EH (cell line): ENCODE data around the gene FTCDNL1.

Experiments
- DNase-seq: peaks from one replicate; pipeline ENCODE4 v3.0.0-alpha.2; 2015; ENCODE audit warnings: low read depth

The FTCDNL1 gene

DNA sequence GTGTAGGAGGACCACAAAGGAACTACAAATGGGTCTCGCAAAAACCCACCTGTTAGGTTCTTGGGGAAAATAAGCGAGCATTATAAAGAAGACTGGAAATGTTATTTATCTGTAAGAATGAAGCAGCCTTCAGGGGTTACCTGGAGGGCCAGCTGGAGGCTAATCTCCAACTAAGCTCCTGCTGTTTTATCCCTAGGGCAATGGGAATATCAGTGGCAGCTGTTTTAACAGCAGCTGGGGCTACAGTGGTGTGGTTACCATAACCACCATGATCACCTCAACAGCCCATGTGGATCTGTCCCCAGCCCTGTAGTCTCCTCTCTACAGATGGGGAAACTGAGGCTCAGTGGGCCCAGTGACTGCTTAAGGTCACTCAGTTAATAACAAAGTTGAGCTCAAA, 108.1 kb downstream of the FTCDNL1 start:
- no peak for DNase-seq

DNA sequence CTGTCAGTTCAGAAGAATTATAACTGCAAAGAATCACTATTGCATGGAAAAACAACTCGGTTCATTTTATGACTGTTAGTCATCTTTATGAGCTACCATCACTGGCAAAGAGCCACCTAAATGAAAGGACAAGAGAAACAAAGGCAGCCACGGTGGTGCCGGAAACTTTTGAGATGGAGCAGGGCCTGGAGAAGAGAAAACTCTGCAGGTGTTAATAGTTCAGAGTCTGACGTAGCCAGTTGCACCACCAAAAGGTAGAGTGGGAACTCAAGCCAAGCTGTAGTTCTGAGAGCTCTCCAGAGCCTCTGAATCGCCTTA, 110.9 kb downstream of the FTCDNL1 start:
- DNase-seq = no peak

DNA sequence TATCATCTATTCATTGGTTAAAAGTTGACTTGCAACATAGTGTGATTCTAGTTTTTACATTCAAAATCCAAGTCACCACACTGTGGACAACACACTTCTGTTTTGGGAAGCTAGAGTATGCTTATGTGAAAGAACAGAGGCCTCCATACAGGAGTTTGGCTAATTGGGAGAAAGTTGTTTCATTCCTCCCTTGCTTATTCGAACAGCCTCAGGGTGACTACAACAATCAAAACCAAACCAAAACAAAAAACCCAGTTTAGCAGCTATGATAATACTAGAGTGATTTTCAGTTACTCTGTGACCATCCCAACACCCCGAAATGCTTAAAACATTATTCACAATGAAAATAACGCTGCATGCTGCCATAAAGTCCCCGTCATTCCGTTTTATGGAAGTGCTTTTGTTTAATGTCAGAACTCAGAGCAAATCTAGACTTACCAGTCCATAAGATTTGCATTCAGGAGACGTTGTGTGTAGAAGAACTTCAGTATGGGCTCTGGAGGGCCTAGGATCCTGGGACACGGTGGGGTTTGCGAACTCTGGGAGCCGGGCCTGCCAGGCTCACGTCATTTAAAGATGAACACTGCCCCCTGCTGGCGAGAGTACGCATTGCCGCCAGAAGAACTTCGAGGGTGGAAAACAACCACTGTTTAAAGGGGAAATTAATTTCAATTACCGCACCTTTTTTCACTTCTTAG, 111.4 kb downstream of the FTCDNL1 start:
- peak; percentile 59 for DNase-seq

DNA sequence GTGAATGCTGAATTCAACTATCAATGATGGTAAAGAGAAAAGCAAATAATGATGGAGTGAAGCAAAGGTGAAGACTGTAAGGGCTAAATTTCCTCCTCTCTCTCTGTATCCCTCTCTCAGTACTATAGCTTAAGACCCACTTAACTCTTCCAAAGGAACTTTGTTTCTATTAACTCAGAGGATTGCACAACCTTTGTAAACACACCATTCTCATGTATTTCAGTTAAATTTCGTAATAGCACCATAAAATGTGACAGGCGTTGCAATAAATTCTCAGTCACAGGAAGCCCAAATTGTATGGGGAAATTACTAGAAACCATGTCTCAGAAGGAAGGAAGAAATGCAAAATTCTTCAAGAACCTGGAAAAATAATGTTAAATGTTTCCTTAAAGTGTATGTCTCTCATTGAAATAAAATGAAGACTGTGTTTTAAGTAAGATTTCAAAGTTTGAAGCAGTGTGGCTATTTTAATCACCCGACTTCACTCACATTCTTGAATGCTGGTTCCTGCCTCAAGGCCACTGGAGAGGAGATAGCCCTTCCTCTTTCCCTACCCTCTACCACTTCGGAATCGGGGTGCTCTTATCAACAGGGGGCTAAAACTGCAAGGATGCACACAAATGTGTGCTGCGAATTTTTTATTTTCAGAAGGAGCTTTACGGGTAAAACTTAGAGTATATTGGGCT, 112.1 kb downstream of the FTCDNL1 start:
- DNase-seq = peak; percentile 73

DNA sequence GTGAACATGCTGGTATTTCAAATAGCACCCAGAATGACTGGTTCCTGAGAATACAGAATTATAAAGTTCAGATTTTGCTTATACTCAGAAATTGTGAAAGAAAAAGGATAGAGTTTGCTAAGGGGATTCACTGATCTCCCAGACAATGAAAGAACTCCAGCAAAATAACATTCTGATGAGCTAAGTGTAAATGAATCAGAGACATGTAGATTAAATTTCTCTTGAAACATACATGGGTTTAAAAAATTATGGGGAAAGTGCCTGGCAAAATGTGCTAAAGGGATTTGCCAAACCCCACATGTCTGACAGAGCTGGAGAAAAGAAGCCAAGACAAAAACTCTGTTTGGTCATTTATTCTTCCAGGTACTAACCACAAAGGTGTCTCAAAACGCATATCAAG, 116.3 kb downstream of the FTCDNL1 start:
- DNase-seq = no peak

DNA sequence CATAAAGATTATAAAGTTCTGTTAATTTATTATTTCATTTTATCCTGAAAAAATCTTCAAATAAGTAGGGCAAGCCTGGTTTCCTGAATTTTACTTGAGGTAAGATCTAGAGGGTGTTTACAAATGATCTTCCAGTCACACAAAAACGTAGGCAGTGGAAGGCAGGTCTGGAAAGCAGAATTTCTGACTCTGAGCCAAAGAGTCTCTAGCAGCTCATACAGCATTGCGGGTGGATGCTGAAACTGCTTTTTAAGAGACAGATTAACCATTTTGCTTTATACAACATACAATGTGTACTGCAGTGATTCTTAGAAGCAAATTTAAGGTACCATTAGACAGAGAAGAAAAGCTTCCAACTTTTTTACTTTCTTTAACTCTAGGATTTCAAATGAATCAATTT, 117.0 kb downstream of the FTCDNL1 start:
- DNase-seq = no peak

DNA sequence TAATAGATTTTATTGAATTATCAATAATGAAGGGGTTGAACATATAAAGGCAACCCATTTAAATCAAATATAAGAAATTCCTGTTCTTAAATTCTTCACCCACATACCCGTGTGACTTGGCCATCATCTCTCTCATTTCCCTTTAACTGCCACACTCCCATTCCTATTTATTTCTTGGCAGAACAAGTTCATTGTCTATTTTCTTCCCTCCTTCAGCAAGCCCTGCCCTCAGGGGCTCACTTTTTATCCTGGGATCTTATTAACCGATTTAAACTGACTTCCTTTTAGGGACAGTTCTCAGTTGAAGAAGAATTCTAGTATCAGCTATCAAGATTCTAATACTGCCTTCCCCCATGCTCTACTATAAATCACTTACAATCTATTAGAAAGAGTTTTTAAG, 123.2 kb downstream of the FTCDNL1 start:
- DNase-seq = no peak

DNA sequence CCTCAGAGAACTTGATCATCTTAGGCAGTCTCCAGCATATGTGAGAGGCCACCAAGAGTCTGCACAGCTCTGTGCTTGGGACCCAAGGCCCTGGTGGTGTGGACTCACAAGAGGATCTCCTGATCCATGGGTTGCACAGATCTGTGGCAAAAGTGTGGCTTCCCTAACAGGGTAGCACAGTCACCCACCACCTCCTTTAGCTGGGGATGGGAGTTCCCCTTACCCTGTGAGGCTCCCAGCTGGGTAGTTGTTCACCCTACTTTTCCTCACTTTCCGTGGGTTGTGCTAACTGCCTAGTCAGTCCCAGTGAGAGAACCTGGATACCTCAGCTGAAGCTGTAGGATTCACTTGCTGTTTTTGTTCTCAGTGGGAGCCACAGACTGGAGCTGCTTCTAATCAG, 123.7 kb downstream of the FTCDNL1 start:
- DNase-seq = no peak

DNA sequence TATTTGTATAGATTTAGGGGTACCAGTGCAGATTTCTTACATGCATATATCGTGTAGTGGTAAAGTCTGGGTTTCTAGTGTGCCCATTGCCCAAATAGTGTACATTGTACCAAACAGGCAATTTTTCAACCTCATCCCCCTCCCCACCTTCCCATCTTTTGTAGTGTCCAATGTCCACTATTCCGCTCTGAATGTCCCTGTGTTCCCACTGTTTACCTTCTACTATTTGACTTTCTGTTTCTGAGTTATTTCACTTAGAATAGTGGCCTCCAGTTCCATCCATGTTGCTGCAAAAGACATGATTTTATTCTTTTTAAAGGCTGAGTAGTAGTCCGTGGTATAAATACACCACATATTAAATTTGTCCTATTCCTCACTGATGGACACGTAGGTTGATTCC, 132.9 kb downstream of the FTCDNL1 start:
- no peak for DNase-seq

DNA sequence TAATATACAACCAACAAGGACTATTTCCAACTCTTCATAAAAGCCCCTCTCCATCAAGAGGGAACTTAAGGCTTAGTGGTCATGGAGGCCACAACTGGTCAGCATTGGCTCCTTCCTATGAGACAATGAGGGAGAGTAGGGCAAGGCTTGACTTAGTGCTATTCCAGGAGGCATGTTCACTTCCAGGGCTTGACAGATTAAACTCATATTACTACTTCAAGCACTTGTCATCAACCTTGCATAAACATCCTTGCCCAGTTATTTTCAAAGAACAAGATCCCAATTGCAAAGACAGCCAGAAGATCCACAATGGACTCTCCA, 133.4 kb downstream of the FTCDNL1 start:
- DNase-seq = no peak

DNA sequence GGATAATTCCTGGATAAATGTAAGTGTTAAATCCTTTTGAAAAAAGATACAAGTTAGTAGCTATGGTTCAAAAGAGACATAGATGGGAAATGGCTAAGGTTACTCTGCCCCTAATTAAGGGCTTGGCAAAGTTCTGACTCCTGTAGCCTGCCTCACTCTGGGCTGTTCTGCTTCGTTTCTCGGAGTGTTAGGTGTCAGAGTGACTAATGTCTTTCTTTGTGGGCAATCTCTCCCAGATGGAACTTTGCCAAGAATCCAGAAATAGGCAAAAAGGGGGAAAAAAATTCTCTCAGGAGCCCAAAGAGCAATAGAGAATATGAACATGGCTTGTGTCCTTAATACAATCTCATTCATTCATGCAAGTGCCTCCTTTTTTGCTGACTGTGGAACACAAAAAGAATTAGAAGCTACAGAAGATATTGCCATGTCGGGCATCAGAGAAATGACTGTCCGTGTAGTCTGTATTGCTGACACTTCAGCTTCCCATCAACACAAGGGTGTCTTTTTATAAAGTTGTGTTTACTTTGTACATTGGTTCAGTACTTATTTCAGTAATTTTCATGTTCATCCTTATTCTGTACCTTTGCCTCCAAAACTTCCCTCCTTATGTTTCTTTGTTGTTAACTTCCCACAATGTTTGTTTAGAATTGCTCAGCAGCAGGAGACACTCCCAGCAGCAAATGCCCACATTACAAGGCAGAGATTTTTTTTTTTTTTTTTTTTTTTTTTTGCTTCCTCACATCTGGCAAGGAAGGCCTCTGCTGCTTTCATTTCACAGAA, 134.0 kb downstream of the FTCDNL1 start:
- DNase-seq = peak; percentile 9

DNA sequence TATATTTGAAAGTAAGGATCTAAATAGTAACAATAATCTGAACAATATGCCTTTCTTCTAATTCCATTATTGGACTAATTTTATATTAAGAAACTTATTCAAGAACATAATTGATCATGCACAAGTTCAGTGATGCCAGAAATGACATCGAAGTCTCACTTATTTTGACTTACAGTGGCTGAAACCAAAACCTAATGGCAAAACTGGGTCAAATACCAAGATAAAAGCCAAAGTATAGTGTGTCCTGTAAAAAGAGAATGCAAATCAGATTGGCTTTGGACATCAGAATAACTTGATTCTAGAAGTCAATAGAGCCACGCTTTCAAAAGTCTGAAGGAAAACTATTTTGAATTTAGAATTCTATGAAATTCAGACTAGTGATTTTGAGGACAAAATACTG, 137.2 kb downstream of the FTCDNL1 start:
- DNase-seq = no peak

DNA sequence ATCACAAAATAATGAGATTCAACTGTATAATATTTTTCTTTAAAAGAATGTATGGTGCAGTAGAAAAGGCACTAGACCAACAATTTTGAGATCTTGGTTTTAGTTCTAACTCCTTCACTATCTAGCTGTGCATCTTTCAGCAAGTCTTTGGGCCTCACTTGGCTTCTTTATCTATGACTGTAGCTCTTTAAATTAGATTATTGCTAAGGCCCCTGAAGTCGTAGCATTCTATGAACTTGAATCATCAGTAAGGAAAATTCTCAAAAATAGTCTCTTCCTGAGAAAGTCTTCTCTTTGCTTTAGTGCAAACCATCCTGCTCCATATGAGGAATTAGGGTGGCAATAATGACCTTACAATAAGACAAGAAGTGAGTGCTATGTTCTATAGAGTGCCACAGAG, 140.4 kb downstream of the FTCDNL1 start:
- DNase-seq = peak; percentile 41
